Jurkat, Clone E6-1 (cell line): ENCODE measurements around the gene SVIL.
"Not testable (repeated sequence)": the region's sequence is repeated elsewhere in the genome, so short reads cannot be mapped to it uniquely, and the experiment has no call there.

Experiments used
- DNase-seq: peaks from one replicate; pipeline ENCODE4 v3.0.0-alpha.2; 2011; ENCODE audit warnings: low read depth, low spot score
- H3K4me3 ChIP-seq: 2 replicates; pipeline ENCODE4 v1.5.1; 2011; ENCODE audit warnings: mild to moderate bottlenecking, low read length, control low read depth, moderate library complexity

Gene SVIL

DNA sequence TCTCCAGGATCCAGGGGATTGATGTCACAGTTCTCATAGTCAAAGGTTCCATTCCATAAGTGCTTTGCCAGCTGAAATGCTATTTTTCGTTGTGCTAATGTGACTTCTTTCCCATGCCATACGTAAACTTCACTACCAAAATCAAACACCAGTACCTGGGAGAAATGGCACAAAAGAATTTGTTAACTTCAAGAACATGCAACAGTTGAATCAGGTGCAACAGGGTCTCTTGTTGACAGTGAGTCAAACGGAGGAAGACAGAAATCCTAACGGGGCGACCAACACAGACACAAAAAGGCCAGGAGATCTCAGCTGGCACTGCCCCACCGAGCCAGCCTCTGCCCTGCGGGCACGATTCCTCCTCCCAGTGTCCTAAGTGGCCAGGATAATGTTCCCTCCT, 150.1 kb downstream of the SVIL start:
- not testable (repeated sequence) for DNase-seq, H3K4me3 ChIP-seq

GRCh38 chr10:29482591-29483431, 152.0 kb downstream of the SVIL start:
- no peak for DNase-seq
- no peak overlapping the region for H3K4me3 ChIP-seq

- no peak for DNase-seq
- no peak overlapping the region for H3K4me3 ChIP-seq
Measured at GRCh38 chr10:29481906-29482440, 152.8 kb downstream of the SVIL start.

GRCh38 chr10:29479981-29480954, 154.5 kb downstream of the SVIL start:
- no peak for DNase-seq
- H3K4me3 ChIP-seq, result no peak overlapping the region

- no peak overlapping the region for H3K4me3 ChIP-seq
- no peak for DNase-seq
Measured at GRCh38 chr10:29479081-29479925, 155.5 kb downstream of the SVIL start.

- DNase-seq, result no peak
- H3K4me3 ChIP-seq, result no peak overlapping the region
Measured at GRCh38 chr10:29473406-29474100, 161.2 kb downstream of the SVIL start.

DNA sequence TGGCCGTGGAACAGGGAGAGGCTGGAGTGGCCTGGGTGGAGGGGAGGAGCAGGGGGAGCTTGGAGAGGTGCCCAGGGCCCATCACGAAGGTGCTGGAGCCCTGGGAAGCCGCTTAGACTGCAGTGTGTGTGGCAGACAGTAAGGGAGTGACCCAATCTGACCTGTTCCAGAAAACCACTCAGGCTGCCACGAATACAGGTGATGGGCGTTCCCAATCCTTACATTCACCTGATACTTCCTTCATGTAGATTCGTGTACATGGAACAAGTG, 161.7 kb downstream of the SVIL start:
- H3K4me3 ChIP-seq, result no peak overlapping the region

GRCh38 chr10:29472301-29473086, 162.3 kb downstream of the SVIL start:
- no peak for DNase-seq
- H3K4me3 ChIP-seq, result no peak overlapping the region

More for the DNA sequence above, 161.7 kb downstream of the SVIL start:
- DNase-seq, result no peak

- no peak overlapping the region for H3K4me3 ChIP-seq
- DNase-seq, result no peak
Measured at GRCh38 chr10:29471544-29471859, 163.3 kb downstream of the SVIL start.

DNA sequence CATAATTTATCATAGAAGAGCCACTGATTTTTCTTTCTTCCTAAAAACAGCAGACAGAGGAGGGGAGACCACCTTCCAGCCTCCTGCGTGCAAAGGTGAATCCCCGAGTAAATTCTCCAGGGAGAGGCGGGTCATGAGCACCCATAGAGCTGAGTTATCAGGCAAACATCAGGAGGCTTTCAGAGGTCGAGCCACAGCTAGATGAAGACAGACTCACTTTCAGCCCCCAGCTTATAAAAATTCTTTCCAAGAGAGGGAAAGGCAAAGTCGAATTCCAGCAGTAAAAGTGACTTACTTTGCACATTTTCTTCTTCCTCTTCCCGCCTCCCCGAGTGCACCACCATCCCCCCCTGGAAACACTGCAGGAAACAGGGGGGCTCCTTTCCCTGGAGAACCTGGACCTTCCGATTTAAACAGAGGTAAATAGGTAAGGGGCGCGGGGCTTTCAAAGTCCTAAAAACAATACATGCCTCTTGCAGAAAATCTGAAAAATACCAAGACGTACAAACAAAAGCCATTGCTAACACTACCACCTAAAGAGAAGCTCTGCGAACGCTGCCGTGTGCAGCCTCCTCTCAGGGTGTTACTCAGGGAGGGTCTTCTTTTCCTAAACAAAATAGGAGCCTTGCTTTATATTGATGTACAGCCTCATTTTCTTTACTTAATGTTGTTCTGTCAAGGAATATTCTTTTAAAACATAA, 163.8 kb downstream of the SVIL start:
- DNase-seq, result no peak
- H3K4me3 ChIP-seq, result no peak overlapping the region

- no peak overlapping the region for H3K4me3 ChIP-seq
- no peak for DNase-seq
Measured at GRCh38 chr10:29470355-29470705, 164.4 kb downstream of the SVIL start.

DNA sequence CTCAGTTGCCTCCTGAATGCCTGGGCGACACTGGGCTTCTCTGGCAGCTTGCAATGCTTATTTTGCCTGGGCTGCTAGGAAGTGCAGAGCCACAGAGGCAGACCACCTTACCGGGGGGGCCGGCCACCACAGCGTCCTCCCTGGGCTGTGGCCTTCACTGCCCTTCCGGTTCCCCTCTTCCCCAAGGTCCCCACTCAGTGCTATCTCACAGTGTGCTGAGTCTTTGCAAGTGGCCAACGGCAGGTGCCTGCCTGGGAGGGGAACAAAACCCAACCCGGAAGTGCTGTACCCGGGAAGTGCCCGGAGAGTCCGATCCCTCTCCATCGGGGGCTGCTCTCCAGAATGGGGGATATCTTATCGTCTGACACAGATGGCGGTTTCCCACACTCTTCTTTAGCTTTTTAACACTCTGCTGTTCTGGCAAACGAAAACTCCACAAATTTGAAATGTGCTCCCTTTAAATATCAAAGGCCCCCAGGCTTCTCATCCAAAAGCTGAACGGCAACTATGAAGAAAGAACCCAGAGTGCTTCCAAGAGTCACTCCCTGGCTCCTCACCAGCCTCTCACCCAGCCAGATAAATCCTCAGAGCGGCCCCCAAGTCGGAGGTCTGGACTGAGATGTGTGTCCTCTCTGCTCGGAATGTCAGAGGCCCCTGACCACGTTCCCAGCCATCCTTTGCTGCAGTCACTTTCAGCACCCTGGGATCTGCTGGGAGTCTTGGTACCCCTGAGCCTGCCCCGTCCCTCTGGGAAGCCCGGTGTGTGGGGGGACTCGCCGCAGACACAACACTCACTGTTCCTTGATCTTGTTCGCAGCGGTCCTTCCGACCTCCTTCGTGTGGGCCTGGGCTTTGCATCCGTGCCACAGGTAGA, 165.1 kb downstream of the SVIL start:
- no peak for DNase-seq
- no peak overlapping the region for H3K4me3 ChIP-seq

DNA sequence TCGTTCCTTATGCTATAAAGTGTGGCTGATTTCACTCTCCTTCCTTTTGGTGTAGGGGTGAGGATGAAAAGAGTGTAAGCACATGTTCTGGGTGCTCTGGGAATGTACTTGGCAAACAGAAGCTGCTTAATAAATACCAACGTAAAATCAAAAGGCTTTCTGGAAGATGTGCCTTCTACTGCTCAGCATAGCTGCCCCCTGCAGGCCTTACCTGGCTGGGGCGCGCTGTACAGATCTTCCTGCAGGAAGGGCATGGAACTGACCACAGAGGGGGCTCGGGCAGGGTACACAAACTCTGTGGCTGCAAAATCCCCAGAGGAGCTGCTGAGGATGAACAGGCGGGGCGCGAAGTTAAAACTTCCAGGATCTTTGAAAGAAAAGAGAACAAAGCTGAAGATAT, 169.4 kb downstream of the SVIL start:
- no peak for DNase-seq
- no peak overlapping the region for H3K4me3 ChIP-seq

DNA sequence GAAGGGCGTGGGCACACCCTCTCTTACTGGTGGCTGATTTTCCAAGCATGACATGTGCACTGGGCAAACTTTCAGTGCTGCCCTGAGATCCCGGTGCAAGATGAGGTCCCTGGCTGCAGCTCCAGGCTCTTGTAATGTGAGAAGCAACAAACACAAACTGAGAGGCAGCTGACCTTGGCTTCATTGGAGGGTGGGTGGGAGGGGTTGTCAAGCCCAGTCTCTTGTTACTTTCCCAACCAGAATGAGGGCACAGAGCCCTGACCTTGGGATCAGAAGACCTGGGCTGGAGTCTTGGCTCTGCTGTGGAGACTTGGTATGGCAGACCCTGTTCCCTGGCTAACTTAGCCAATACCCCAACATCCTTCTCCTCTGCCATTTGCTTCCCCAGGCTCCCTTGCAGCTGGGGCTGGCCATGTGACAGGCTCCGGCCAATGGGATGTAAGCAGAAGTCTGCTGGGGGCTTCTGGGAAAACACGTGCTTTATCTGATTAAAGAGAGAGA, 170.1 kb downstream of the SVIL start:
- not testable (repeated sequence) for H3K4me3 ChIP-seq, DNase-seq

DNA sequence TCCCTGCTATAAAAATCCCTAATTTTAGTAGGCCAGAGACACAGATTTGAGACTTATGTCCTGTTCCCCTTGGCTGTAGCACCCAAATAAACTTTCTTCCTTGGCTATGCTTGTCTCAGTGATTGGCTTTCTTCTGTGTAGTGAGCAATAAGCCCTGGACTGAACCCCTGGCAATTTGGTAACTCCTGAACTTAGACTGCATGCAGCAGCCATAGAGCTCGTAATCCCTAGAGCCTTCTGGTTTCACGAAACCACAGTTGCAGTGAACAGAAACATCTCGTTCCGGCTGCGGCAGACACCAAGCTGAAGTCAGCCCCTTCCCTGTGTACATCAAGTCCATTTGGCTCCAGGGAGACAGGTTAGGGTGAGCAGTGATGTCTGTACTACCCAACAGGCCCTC, 173.7 kb downstream of the SVIL start:
- DNase-seq, result no peak
- H3K4me3 ChIP-seq, result no peak overlapping the region

GRCh38 chr10:29458190-29458589, 176.6 kb downstream of the SVIL start:
- not testable (repeated sequence) for H3K4me3 ChIP-seq, DNase-seq
